GM19240 (cell line): ENCODE measurements around the gene PSMD11.

ENCODE experiments used
- DNase-seq: peaks from one replicate; pipeline ENCODE4 v3.0.0; 2011; ENCODE audit warnings: low spot score; ENCODE audit not compliant: insufficient read length

The PSMD11 gene

GRCh38 chr17:32489320-32490100 lies 45.2 kb downstream of the PSMD11 start:
- no peak for DNase-seq

- DNase-seq, result no peak
Observed at GRCh38 chr17:32490101-32490482, 45.8 kb downstream of the PSMD11 start.

- DNase-seq, result no peak
Observed at GRCh38 chr17:32491371-32492263, 47.3 kb downstream of the PSMD11 start.

GRCh38 chr17:32492264-32492589 lies 47.9 kb downstream of the PSMD11 start:
- DNase-seq, result no peak

- no peak for DNase-seq
Observed at GRCh38 chr17:32492648-32493289, 48.5 kb downstream of the PSMD11 start.

- no peak for DNase-seq
Observed at GRCh38 chr17:32493571-32493970, 49.3 kb downstream of the PSMD11 start.

GRCh38 chr17:32493976-32494513 lies 49.7 kb downstream of the PSMD11 start:
- DNase-seq, result no peak

- DNase-seq, result no peak
Observed at GRCh38 chr17:32494621-32495358, 50.5 kb downstream of the PSMD11 start.

GRCh38 chr17:32495359-32496231 lies 51.3 kb downstream of the PSMD11 start:
- DNase-seq, result no peak

- DNase-seq, result no peak
Observed at GRCh38 chr17:32496395-32497073, 52.2 kb downstream of the PSMD11 start.

- DNase-seq, result no peak
Observed at GRCh38 chr17:32497431-32498205, 53.3 kb downstream of the PSMD11 start.

- no peak for DNase-seq
Observed at GRCh38 chr17:32498391-32498790, 54.1 kb downstream of the PSMD11 start.

GRCh38 chr17:32502013-32502412 lies 57.7 kb downstream of the PSMD11 start:
- DNase-seq, result no peak

GRCh38 chr17:32502710-32503109 lies 58.4 kb downstream of the PSMD11 start:
- no peak for DNase-seq

GRCh38 chr17:32503251-32504165 lies 59.2 kb downstream of the PSMD11 start:
- peak; percentile 68 for DNase-seq

- DNase-seq, result no peak
Observed at GRCh38 chr17:32504166-32504990, 60.1 kb downstream of the PSMD11 start.

- no peak for DNase-seq
Observed at GRCh38 chr17:32508926-32509325, 64.6 kb downstream of the PSMD11 start.
